ENCODE measurements around the gene IRF2.

GRCh38 chr4:184475096-184475461 lies 729 bp upstream of the IRF2 start:
- TF ChIP-seq, protein P1, sequence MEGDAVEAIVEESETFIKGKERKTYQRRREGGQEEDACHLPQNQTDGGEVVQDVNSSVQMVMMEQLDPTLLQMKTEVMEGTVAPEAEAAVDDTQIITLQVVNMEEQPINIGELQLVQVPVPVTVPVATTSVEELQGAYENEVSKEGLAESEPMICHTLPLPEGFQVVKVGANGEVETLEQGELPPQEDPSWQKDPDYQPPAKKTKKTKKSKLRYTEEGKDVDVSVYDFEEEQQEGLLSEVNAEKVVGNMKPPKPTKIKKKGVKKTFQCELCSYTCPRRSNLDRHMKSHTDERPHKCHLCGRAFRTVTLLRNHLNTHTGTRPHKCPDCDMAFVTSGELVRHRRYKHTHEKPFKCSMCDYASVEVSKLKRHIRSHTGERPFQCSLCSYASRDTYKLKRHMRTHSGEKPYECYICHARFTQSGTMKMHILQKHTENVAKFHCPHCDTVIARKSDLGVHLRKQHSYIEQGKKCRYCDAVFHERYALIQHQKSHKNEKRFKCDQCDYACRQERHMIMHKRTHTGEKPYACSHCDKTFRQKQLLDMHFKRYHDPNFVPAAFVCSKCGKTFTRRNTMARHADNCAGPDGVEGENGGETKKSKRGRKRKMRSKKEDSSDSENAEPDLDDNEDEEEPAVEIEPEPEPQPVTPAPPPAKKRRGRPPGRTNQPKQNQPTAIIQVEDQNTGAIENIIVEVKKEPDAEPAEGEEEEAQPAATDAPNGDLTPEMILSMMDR (IDR thresholded peaks at IDR 0.05) = no peak
- no peak for TF ChIP-seq POLR2A (IDR thresholded peaks at IDR 0.05)

All from ovary (tissue), 3 donors.